Limb (tissue), 2 donors: Measurements from ENCODE around the gene INKA2.

Experiments used
- DNase-seq, 2 donors: peaks; one replicate each; pipeline ENCODE4 v3.0.0-alpha.2; 2016; ENCODE audit errors: extremely low spot score in 2 of 2

INKA2 gene

GRCh38 chr1:111739194-111739924, at the start of gene INKA2:
INKA2 (minus strand) TSS chr1:111739395; CDS start chr1:111739242, 153 bp downstream.
- peak; percentile 80 to 90 for DNase-seq

GRCh38 chr1:111786669-111787207, 47.5 kb upstream of the INKA2 start:
- DNase-seq: no peak

- no peak for DNase-seq
Observed at GRCh38 chr1:111784273-111784901, 45.2 kb upstream of the INKA2 start.

GRCh38 chr1:111779546-111779945, 40.4 kb upstream of the INKA2 start:
- DNase-seq: no peak

- DNase-seq: no peak
Observed at GRCh38 chr1:111778541-111779051, 39.4 kb upstream of the INKA2 start.

GRCh38 chr1:111778066-111778465, 38.9 kb upstream of the INKA2 start:
- no peak for DNase-seq

- no peak for DNase-seq
Observed at GRCh38 chr1:111777301-111777700, 38.1 kb upstream of the INKA2 start.

GRCh38 chr1:111776861-111777260, 37.7 kb upstream of the INKA2 start:
- no peak for DNase-seq

- DNase-seq: no peak
Observed at GRCh38 chr1:111776391-111776790, 37.2 kb upstream of the INKA2 start.

GRCh38 chr1:111775966-111776365, 36.8 kb upstream of the INKA2 start:
- DNase-seq: no peak

- no peak for DNase-seq
Observed at GRCh38 chr1:111770916-111771315, 31.7 kb upstream of the INKA2 start.

- peak in 1 of 2 donors; percentile 67 for DNase-seq
Observed at GRCh38 chr1:111769517-111770146, 30.4 kb upstream of the INKA2 start.

- DNase-seq: no peak
Observed at GRCh38 chr1:111768625-111769024, 29.4 kb upstream of the INKA2 start.

GRCh38 chr1:111768023-111768422, 28.8 kb upstream of the INKA2 start:
- no peak for DNase-seq

GRCh38 chr1:111762332-111762731, 23.1 kb upstream of the INKA2 start:
- DNase-seq: no peak

GRCh38 chr1:111761717-111762116, 22.5 kb upstream of the INKA2 start:
- DNase-seq: no peak

GRCh38 chr1:111758373-111758772, 19.2 kb upstream of the INKA2 start:
- DNase-seq: no peak

- no peak for DNase-seq
Observed at GRCh38 chr1:111756124-111756513, 16.9 kb upstream of the INKA2 start.

- DNase-seq: peak; percentile 96
Observed at GRCh38 chr1:111755331-111756123, 16.3 kb upstream of the INKA2 start, which contains the start of gene DDX20. DDX20 (plus strand) TSS chr1:111755901; CDS start chr1:111755925, 24 bp downstream.

GRCh38 chr1:111754984-111755330, 15.8 kb upstream of the INKA2 start:
- DNase-seq: peak; percentile 63 to 79

- no peak for DNase-seq
Observed at GRCh38 chr1:111751906-111752575, 12.8 kb upstream of the INKA2 start.
